ENCODE results near the gene SLC39A6.
"Not testable (repeated sequence)": the region's sequence is repeated elsewhere in the genome, so short reads cannot be mapped to it uniquely, and the experiment has no call there.

The SLC39A6 gene

DNA sequence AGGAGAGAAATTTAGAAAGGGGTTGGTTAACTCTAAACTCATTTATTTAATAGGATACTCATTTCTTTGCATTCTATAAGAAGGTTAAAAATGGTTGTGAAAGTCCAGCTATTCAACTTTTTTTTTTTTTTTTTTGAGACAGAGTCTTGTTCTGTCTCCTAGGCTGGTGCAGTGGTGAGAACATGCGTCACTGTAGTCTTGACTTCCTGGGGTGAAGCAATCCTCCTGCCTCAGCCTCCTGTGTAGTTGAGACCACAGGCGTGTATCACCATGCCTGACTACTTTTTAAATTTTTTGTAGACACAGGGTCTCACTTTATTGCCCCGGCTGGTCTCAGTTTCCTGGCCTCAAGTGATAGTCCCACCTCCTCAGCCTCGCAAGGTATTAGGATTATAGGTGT is 12.4 kb upstream of the SLC39A6 start:
- Histone ChIP-seq H3K4me3 (no peak overlapping the region), H3K27ac (no peak overlapping the region)

DNA sequence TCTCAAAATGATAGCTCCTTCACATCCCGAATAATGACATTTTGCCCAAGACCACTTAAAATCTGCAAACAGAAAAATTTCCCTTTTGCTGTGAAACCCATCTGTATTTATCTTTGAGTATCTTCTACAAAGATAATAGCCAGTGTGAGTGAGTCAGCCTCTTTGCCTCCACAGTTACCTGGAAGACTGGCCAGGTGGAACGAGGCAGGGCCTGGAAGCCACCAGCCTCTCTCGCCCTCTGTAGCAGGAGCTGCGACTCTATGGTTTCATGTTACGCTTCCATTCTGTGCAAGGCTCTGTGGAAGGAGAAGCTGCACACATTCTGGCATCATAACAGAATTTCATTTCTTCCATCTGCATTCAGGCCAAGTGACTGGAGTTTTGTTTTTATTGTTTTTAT is 10.1 kb upstream of the SLC39A6 start:
- H3K27ac ChIP-seq: no peak overlapping the region
- no peak overlapping the region for H3K4me3 ChIP-seq

DNA sequence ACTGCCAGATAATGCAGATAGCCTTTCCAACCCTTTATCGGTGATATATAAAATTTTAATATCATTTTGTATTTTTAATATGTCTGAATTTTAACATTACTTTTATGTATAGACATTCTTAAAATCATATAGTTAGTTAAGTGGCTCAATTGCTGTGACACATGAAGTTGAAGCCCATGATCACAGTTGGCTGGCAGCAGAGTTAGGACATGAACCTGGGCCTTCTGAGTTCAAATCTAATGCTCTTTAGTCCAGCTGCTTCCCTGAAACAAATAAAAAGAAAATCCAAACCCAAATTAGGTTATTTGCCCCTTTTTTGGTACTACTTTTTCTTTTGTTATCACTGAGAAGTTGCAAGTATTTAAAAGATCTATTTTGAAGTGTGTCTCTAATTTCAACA is 6.1 kb upstream of the SLC39A6 start:
- no peak overlapping the region for H3K27ac ChIP-seq
- H3K4me3 ChIP-seq: no peak overlapping the region

DNA sequence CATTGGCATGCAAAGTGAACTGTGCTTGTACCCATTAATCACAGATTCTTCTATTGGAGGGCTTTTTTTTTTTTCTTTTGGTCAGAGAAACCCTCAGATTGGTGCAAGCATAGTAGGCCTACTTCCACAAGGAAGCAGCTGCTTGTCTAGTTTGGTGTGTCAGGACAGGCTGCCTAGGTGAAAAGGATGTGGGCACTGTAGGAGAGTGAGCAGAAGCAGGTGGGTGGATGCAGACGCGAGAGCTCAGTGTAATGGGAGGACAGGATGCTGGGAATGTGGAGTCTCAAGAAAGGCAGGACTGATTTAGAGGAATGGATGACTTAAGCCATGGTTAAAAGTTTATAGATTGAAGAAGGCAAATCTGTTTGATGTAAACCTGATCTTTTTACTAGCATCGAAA is 3.6 kb upstream of the SLC39A6 start:
- Histone ChIP-seq H3K4me3 (no peak overlapping the region), H3K27ac (no peak overlapping the region)

DNA sequence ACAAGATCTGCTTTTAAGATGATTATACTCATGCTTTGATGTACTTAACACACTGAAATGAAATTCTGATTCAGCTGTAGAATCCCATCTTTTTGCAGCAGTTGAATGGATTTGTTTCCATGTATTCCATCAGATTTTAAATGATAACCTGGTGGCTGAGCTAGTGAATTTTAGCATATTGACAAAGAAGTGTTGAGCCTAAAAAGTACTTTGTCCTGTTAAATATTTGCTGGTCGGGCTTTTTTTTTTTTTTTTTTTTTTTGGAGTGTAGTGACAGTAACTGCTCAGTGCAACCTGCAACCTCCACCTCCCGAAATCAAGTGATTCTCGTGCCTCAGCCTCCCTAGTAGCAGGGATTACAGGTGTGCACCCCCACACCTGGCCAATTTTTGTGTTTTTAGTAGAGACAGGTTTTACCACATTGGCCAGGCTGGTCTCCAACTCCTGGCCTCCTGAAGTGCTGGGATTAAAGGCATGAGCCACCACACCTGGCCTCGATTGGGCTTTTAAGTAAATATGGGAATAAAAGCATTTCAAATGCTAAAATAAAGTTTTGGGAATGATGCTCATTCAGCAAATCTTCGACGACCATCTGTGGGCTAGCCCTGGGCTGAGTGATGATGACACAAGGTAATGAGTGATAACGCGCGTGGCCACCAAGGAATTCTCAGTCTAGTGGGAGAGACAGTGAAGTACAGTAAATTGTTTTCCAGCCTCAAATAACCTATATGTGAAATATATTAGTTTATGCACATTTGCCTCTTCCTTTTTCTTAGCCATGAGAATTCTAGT is 2.7 kb upstream of the SLC39A6 start:
- H3K4me3 ChIP-seq: peak overlapping the region in 1 of 7 experiments; percentile 87
- H3K27ac ChIP-seq: no peak overlapping the region

DNA sequence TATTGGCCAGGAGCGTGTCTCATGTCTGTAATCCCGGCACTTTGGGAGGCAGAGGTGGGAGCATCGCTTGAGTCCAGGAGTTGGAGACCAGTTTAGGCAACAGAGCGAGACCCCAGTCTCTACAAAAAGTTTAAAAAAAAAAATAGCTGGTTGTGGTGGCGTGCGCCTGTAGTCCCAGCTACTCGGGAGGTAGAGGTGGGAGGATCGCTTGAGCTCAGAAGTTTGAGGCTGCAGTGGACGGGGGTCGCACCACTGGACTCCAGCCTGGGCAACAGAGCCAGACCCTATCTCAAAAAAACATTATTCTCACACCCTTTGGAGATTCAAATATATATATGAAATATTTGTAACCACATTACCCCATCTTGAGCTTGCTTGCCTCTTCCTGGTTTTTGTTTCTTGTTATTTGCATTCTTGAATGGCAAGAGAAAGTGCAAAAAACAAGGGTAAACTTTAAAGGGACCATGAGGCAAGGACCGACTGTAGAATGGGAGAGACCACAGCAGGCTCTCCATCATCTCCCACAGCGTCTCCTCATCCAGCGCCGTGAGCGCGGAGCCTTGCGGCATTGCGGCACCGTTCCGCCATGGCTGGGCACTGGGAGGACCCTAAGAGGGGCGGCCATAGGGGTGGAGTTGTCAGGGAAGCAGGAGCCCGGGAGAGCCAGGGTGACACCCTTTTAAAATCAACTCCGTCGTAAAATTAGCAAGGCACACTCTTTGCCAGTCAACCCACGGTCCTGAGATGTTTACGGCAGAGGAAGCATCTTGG is 1.9 kb upstream of the SLC39A6 start:
- H3K27ac ChIP-seq: no peak overlapping the region
- peak overlapping the region; percentile 72 to 96 (median 81) for H3K4me3 ChIP-seq

DNA sequence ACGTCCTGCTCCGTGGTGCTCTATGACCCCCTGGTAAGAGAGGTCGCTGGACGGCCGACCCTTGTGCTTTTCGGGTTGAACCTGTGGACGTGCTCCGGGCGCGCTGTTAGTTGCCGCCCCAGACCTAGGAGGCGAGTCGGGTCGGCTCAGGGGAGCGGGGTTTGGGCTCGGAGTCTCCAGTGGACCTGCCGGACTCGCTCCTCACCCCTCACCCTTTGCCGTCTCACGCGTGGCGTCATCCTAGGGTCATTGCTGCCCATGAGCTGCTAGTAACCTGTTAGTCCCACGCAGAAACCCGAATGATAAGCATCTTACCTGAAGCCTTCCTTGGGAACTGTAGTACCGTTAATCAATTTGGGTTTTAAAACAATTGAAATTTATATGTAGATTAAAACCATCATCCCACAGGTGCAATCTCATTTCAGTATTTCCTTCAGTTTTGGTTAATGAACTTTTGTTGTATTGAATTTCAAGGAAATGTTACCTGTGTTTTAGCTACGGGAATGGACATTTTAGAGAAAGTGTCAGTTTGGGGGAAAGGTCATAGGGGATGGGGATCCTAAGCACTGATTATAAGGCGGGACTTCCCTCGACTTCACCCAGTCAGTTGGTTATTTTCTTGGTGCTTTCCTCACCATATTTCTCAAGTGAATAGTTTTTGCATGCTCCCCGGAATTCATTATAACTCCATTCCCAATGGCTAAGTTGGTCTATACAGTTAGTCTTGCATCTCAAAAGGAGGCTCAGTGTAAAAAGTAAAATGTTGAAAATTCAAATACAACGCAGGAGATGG is 1.1 kb upstream of the SLC39A6 start:
- peak overlapping the region; percentile 72 to 96 (median 81) for H3K4me3 ChIP-seq
- H3K27ac ChIP-seq: peak overlapping the region; percentile 95 to 100 (median 99)

DNA sequence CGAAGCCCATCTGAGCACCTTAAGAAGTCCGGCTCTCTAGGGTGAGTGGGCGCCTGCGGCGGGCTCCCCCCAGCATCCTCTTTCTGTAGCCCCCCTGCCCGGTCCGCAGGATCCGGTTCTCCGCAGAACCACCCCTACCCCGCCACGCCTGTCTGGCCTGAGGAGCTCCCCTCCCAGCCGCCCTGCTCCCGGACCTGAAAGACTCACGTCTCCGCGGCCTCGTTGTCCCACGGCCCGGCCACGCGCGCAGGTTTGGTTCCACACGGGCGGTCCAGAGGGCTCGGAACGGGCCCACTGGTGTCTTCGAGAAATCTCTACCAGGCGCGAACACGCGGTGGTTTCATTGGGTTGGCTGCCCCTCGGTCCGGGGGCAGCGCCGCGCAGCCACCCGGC is 237 bp downstream of the SLC39A6 start:
- Histone ChIP-seq H3K4me3 (peak overlapping the region; percentile 72 to 96 (median 81)), H3K27ac (peak overlapping the region; percentile 57 to 100 (median 99))

DNA sequence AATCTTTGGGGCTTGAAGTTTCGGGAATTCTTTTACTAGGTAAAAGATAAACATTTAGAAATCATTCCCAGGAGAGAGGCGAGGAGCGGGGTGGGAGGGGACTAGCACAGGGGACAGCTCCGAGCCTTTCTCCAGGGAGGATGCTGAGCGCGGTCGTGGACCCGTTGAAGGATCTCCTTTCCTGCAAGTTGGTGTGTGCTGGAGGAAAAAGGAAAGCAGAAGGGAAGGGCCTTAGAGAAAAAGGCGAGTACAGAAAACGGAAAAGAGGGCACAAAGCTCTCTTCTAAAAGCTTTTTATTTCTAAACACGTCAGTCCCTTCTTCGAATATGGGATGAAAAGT is 640 bp downstream of the SLC39A6 start:
- peak overlapping the region; percentile 57 to 100 (median 99) for H3K27ac ChIP-seq
- peak overlapping the region; percentile 72 to 96 (median 81) for H3K4me3 ChIP-seq

DNA sequence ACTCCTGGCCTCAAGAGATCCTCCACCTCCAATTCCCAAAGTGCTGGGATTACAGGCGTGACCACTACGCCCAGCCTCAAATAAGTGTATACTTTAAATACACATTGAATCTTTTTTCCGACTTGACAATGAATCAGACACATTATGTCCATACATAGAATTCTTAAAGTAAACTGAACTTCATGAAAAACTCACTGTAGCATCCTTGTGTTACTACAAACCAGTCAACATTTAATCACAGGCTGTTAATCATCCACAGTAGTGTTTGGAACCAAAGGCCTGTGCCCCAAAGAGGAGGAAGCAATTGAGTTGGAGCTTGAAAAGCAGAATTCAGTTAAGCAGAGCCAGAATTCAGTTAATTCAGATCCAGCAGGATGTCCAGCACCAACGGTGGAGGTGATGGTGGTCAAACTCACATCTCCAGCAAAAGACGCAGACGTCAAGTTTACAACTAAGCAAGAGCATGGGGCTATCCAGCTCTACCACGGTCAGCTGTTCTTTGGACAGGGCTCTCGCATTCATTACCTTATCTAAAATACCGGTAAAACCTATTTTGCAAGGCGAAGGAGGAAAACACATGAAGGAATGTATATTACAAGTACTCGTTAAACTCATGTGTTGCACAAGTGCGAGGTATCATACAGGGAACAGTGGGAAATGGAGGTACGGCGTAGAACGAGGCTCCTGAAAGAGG is 1.2 kb downstream of the SLC39A6 start:
- Histone ChIP-seq H3K27ac (peak overlapping the region in 9 of 21 experiments; percentile 96 to 100 (median 99)), H3K4me3 (peak overlapping the region; percentile 72 to 96 (median 81))

DNA sequence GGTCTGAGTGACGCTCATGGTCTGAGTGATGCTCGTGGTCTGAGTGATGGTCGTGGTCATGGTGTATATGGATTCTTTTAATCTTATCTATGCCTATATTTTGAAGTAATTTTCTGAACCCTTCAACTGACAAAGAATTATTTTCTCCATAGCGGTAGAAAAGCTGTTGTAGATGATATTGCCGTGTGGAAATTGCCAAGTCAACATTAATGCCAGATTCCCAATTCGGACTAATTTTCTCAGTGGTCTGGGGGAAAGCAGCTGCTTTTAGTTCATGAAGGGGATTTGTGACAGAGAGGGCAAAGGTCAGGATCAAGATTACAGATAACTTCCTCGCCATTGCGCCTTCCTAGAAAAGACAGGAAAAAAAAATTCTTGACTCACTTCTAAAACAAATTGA is 2.5 kb downstream of the SLC39A6 start:
- no peak overlapping the region for H3K4me3 ChIP-seq
- no peak overlapping the region for H3K27ac ChIP-seq

DNA sequence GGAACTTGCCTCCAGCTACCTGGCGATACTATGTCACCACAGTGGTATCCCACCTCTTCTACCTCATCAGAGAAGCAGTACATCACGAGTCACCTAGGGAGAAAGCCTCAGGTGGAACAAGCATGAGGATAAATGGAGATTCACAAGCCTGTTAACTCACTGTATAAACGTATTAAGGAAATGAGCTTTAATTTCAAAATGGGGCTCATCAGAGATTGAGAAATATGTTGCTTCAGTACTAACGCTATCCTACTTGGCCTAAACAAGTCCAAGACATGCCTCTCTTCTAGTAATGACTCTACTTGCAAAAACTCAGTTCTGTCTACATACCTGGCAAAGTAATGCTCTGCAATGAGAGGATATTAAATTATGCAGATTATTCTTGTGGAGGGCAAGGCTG is 4.3 kb downstream of the SLC39A6 start:
- H3K4me3 ChIP-seq: no peak overlapping the region
- peak overlapping the region in 3 of 21 experiments; percentile 12 to 46 (median 29) for H3K27ac ChIP-seq

DNA sequence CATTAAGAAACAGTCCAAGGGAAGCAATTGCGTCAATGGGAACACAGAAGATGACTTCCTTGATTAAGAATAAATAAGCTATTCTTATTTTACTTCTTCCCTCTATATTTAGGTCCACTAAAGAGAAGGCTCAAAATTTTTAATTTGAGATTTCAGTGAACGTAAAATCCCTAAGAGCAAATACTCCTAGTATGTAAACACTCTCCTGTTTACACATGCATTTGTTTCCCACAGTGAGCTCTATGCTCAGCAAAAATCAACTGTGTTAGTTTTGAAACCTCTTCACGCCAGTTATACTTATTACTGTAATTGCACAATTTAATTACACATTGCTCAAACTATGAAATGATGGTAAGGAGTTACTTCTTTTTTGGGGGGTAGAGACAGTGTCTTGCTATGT is 8.8 kb downstream of the SLC39A6 start:
- Histone ChIP-seq H3K4me3 (no peak overlapping the region), H3K27ac (no peak overlapping the region)

DNA sequence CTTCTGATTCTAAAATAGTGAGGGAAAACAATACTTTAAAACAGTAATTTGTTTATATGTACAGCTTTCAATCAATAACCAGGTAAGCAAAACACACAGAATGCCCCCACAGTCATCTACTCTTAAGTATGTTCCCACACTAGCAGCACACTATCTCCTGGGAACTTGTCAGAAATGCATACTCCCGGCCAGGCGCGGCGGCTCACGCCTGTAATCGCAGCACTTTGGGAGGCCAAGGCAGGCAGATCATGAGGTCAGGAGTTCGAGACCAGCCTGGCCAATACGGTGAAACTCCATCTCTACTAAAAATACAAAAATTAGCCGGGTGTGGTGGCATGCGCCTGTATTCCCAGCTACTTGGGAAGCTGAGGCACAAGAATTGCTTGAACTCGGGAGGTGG is 12.4 kb downstream of the SLC39A6 start:
- H3K27ac ChIP-seq, H3K4me3 ChIP-seq: not testable (repeated sequence)

DNA sequence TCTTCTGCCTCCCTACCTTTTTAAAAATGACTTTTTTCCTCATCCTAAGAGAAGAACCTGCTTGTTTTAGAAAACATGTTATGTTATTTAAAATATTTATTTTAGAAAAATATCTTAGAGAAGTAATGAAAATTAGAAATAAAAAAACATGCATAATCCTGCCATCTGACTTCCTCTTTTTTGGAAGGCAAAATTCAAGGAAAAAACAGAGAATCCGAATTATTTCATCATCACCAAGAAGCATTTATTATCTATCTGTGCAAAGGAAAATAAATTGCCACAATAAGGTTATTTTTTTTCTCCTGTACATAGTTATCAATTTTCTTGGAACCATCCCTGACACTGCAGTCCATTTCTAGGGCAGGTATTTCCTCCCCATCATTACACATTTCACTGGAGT is 14.4 kb downstream of the SLC39A6 start:
- Histone ChIP-seq H3K27ac (no peak overlapping the region), H3K4me3 (no peak overlapping the region)

DNA sequence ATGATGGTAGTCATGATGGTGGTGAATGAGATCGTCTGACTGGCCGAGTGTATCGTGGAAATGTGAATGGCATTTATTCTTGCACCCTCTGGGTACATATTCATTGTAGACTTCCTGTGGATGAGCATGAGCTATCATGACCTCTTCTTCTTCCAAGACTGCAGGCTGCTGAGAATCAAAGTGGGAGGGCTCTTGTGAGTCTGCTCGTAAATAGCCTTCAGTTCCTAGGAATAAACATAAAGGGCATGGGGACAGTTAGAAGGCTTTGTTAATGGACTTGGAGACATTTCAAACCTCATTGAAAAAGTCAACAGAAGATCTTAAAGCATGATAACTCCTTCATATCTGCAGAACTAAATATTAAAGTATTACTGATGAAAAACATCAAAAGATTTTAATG is 14.9 kb downstream of the SLC39A6 start:
- no peak overlapping the region for H3K4me3 ChIP-seq
- no peak overlapping the region for H3K27ac ChIP-seq

DNA sequence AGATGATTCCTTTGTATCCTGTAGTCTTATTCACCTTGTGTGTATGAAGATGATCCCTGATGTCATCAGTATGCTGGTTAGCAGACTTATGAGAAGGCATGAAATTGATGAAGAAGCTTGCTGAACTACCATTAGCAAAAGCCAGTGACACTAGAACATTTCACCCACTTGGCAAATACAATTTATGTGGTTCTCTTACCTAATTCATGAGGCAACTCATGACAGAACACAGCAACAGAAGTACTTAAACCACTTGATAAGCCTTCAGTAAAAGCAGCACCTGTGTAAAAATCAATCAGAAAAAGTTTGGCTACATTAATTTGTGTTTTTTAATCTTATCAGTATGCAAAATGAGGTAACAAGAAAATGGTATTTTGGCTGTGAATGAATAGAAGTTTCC is 16.8 kb downstream of the SLC39A6 start:
- Histone ChIP-seq H3K4me3 (no peak overlapping the region), H3K27ac (no peak overlapping the region)

DNA sequence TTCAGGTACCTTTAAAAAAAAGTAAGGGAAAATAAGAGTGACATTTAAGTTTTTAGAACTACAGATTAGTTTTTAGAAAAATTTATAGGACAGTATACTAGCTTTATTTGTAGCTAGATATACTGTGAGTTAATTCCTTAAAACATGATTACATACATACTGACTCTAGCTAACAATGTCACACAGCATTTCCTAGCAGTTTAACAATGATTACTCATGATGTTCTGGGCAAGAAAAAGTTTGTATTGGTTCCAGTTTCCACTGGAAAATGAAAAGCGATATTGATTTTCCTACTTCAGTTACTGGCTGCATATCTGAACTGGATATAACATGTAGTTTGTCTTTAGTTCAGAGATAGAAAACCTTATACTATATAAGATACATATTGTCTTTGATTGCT is 19.4 kb downstream of the SLC39A6 start:
- H3K27ac ChIP-seq: no peak overlapping the region
- H3K4me3 ChIP-seq: no peak overlapping the region

DNA sequence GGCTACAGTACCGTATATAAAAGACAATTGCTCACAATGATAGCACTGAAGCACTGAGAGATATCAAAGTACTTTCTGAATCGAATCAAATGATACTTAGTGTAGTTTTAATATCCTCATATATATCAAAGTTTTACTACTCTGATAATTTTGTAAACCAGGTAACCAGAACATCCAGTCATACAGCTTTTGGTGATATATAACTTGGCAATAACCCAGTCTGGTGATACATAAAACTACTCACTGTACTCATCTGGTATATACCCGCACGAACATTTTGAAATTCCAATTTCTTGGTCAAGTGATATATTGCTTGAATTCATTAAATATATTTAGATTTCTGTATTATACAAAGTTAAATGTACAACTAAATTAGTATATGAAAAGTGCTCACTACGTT is 20.5 kb downstream of the SLC39A6 start:
- Histone ChIP-seq H3K4me3 (no peak overlapping the region), H3K27ac (no peak overlapping the region)

DNA sequence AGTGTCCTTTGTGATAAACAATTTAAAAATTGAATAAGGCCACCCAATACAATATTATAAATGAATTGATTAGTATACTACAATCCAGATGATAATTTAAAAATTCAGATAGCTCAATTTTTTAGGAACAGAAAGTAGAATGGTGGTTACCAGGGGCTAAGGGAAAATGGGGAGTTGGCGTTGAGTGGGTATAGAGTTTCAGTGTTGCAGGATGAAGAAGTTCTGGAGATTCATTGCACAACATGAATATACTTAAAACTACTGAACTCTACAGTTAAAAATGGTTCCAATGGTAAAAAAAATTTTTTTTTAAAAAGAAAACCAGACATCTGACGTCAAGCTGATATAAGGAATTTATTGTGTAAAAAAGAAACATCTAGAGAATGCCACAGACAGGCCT is 20.9 kb downstream of the SLC39A6 start:
- Histone ChIP-seq H3K4me3 (no peak overlapping the region), H3K27ac (no peak overlapping the region)
